ENCODE measurements around the gene MDGA2.
"Not testable (repeated sequence)": the region's sequence is repeated elsewhere in the genome, so short reads cannot be mapped to it uniquely, and the experiment has no call there.

MDGA2 gene

GRCh38 chr14:47624126-47624525 is 51.3 kb downstream of the MDGA2 start:
- DNase-seq (ENCODE audit: low read depth in 3 of 3): not testable (repeated sequence)

- no peak for DNase-seq (ENCODE audit: low read depth in 3 of 3)
These were observed 56.0 kb downstream of the MDGA2 start for GRCh38 chr14:47619392-47619791.

GRCh38 chr14:47606566-47606965 is 68.8 kb downstream of the MDGA2 start:
- DNase-seq (ENCODE audit: low read depth in 3 of 3): no peak

- no peak for DNase-seq (ENCODE audit: low read depth in 3 of 3)
These were observed 78.5 kb downstream of the MDGA2 start for GRCh38 chr14:47596860-47597259.

- DNase-seq (ENCODE audit: low read depth in 3 of 3): no peak
These were observed 79.2 kb downstream of the MDGA2 start for GRCh38 chr14:47596232-47596631.

GRCh38 chr14:47595552-47595951 is 79.9 kb downstream of the MDGA2 start:
- no peak for DNase-seq (ENCODE audit: low read depth in 3 of 3)

GRCh38 chr14:47590767-47591495 is 84.5 kb downstream of the MDGA2 start:
- no peak for DNase-seq (ENCODE audit: low read depth in 3 of 3)

GRCh38 chr14:47585447-47585846 is 90.0 kb downstream of the MDGA2 start:
- no peak for DNase-seq (ENCODE audit: low read depth in 3 of 3)

GRCh38 chr14:47567273-47567672 is 108.1 kb downstream of the MDGA2 start:
- DNase-seq (ENCODE audit: low read depth in 3 of 3): no peak

GRCh38 chr14:47557894-47558293 is 117.5 kb downstream of the MDGA2 start:
- DNase-seq (ENCODE audit: low read depth in 3 of 3): no peak

GRCh38 chr14:47555333-47555732 is 120.1 kb downstream of the MDGA2 start:
- no peak for DNase-seq (ENCODE audit: low read depth in 3 of 3)

GRCh38 chr14:47549886-47550285 is 125.5 kb downstream of the MDGA2 start:
- no peak for DNase-seq (ENCODE audit: low read depth in 3 of 3)

GRCh38 chr14:47543459-47543858 is 131.9 kb downstream of the MDGA2 start:
- no peak for DNase-seq (ENCODE audit: low read depth in 3 of 3)

- DNase-seq (ENCODE audit: low read depth in 3 of 3): no peak
These were observed 133.7 kb downstream of the MDGA2 start for GRCh38 chr14:47541662-47542061.

GRCh38 chr14:47539031-47539461 is 136.4 kb downstream of the MDGA2 start:
- DNase-seq (ENCODE audit: low read depth in 3 of 3): no peak

- no peak for DNase-seq (ENCODE audit: low read depth in 3 of 3)
These were observed 139.1 kb downstream of the MDGA2 start for GRCh38 chr14:47536341-47536740.

GRCh38 chr14:47526591-47527244 is 148.7 kb downstream of the MDGA2 start:
- no peak for DNase-seq (ENCODE audit: low read depth in 3 of 3)

GRCh38 chr14:47524524-47524923 is 150.9 kb downstream of the MDGA2 start:
- DNase-seq (ENCODE audit: low read depth in 3 of 3): no peak

- no peak for DNase-seq (ENCODE audit: low read depth in 3 of 3)
These were observed 155.0 kb downstream of the MDGA2 start for GRCh38 chr14:47520382-47520781.

GRCh38 chr14:47511829-47512228 is 163.6 kb downstream of the MDGA2 start:
- DNase-seq (ENCODE audit: low read depth in 3 of 3): no peak

- DNase-seq (ENCODE audit: low read depth in 3 of 3): no peak
These were observed 165.4 kb downstream of the MDGA2 start for GRCh38 chr14:47509957-47510356.

- DNase-seq (ENCODE audit: low read depth in 3 of 3): no peak
These were observed 167.5 kb downstream of the MDGA2 start for GRCh38 chr14:47507861-47508260.

- DNase-seq (ENCODE audit: low read depth in 3 of 3): no peak
These were observed 175.0 kb downstream of the MDGA2 start for GRCh38 chr14:47500369-47500768.
